ENCODE results near the gene NSUN6. TPM values are rescaled to one million over a fixed set of nuclear protein-coding genes. Genes with fewer than 3 reads are reported as not detected.

NSUN6 gene
- total RNA-seq, 1 experiment from 2014 or later: 15.1 TPM

- DNase-seq (ENCODE audit: low spot score) (no peak), ATAC-seq (peak; percentile 7)
- ChIA-PET CTCF (no interaction called here), POLR2A (interaction anchor here (0.5 to 1.0 kb wide), 12 partner anchors 9 to 1657 kb away, joined by 3 to 6 read pairs (median 3); no protein-coding TSS in a partner anchor)
- peak overlapping the region; percentile 92 for H3K27ac Mint-ChIP-seq
- H3K36me3 Mint-ChIP-seq: 0 out of 2 replicates have a peak, but pooled peaks cover 4% of the 10 kb centered on the region
- peak overlapping the region; percentile 99 for H3K4me3 Mint-ChIP-seq
- H3K9me3 Mint-ChIP-seq: no peaks in the 10 kb centered on the region
- no peaks in the 10 kb centered on the region for H3K27me3 Mint-ChIP-seq (ENCODE audit: low read depth)
- peaks cover 27% of the 10 kb centered on the region for H3K4me1 Mint-ChIP-seq
- TF ChIP-seq SP1 (CRISPR knock-in tag; conservative IDR thresholded peaks at IDR 0.05): no peak
- TF ChIP-seq NR3C1 (CRISPR knock-in tag; conservative IDR thresholded peaks at IDR 0.05; ENCODE audit: low read depth): no peak
- TF ChIP-seq, protein P1, sequence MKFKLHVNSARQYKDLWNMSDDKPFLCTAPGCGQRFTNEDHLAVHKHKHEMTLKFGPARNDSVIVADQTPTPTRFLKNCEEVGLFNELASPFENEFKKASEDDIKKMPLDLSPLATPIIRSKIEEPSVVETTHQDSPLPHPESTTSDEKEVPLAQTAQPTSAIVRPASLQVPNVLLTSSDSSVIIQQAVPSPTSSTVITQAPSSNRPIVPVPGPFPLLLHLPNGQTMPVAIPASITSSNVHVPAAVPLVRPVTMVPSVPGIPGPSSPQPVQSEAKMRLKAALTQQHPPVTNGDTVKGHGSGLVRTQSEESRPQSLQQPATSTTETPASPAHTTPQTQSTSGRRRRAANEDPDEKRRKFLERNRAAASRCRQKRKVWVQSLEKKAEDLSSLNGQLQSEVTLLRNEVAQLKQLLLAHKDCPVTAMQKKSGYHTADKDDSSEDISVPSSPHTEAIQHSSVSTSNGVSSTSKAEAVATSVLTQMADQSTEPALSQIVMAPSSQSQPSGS (CRISPR knock-in tag; IDR thresholded peaks at IDR 0.05; ENCODE audit: borderline replicate concordance, low read depth): no peak
- TF ChIP-seq, protein P2, sequence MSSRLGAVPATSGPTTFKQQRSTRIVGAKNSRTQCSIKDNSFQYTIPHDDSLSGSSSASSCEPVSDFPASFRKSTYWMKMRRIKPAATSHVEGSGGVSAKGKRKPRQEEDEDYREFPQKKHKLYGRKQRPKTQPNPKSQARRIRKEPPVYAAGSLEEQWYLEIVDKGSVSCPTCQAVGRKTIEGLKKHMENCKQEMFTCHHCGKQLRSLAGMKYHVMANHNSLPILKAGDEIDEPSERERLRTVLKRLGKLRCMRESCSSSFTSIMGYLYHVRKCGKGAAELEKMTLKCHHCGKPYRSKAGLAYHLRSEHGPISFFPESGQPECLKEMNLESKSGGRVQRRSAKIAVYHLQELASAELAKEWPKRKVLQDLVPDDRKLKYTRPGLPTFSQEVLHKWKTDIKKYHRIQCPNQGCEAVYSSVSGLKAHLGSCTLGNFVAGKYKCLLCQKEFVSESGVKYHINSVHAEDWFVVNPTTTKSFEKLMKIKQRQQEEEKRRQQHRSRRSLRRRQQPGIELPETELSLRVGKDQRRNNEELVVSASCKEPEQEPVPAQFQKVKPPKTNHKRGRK (CRISPR knock-in tag; IDR thresholded peaks at IDR 0.05; ENCODE audit: borderline replicate concordance): no peak
- TF ChIP-seq, protein P3, sequence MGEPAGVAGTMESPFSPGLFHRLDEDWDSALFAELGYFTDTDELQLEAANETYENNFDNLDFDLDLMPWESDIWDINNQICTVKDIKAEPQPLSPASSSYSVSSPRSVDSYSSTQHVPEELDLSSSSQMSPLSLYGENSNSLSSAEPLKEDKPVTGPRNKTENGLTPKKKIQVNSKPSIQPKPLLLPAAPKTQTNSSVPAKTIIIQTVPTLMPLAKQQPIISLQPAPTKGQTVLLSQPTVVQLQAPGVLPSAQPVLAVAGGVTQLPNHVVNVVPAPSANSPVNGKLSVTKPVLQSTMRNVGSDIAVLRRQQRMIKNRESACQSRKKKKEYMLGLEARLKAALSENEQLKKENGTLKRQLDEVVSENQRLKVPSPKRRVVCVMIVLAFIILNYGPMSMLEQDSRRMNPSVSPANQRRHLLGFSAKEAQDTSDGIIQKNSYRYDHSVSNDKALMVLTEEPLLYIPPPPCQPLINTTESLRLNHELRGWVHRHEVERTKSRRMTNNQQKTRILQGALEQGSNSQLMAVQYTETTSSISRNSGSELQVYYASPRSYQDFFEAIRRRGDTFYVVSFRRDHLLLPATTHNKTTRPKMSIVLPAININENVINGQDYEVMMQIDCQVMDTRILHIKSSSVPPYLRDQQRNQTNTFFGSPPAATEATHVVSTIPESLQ (CRISPR knock-in tag; IDR thresholded peaks at IDR 0.05): no peak
- TF ChIP-seq PRDM15 (CRISPR knock-in tag; IDR thresholded peaks at IDR 0.05): no peak
- TF ChIP-seq ZSCAN18 (CRISPR knock-in tag; IDR thresholded peaks at IDR 0.05): no peak
- TF ChIP-seq SMAD3 (CRISPR knock-in tag; IDR thresholded peaks at IDR 0.05; ENCODE audit: borderline replicate concordance): no peak
- TF ChIP-seq, protein P4, sequence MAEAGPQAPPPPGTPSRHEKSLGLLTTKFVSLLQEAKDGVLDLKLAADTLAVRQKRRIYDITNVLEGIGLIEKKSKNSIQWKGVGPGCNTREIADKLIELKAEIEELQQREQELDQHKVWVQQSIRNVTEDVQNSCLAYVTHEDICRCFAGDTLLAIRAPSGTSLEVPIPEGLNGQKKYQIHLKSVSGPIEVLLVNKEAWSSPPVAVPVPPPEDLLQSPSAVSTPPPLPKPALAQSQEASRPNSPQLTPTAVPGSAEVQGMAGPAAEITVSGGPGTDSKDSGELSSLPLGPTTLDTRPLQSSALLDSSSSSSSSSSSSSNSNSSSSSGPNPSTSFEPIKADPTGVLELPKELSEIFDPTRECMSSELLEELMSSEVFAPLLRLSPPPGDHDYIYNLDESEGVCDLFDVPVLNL (CRISPR knock-in tag; IDR thresholded peaks at IDR 0.05; ENCODE audit: borderline replicate concordance, low read depth): no peak
- TF ChIP-seq, protein P5, sequence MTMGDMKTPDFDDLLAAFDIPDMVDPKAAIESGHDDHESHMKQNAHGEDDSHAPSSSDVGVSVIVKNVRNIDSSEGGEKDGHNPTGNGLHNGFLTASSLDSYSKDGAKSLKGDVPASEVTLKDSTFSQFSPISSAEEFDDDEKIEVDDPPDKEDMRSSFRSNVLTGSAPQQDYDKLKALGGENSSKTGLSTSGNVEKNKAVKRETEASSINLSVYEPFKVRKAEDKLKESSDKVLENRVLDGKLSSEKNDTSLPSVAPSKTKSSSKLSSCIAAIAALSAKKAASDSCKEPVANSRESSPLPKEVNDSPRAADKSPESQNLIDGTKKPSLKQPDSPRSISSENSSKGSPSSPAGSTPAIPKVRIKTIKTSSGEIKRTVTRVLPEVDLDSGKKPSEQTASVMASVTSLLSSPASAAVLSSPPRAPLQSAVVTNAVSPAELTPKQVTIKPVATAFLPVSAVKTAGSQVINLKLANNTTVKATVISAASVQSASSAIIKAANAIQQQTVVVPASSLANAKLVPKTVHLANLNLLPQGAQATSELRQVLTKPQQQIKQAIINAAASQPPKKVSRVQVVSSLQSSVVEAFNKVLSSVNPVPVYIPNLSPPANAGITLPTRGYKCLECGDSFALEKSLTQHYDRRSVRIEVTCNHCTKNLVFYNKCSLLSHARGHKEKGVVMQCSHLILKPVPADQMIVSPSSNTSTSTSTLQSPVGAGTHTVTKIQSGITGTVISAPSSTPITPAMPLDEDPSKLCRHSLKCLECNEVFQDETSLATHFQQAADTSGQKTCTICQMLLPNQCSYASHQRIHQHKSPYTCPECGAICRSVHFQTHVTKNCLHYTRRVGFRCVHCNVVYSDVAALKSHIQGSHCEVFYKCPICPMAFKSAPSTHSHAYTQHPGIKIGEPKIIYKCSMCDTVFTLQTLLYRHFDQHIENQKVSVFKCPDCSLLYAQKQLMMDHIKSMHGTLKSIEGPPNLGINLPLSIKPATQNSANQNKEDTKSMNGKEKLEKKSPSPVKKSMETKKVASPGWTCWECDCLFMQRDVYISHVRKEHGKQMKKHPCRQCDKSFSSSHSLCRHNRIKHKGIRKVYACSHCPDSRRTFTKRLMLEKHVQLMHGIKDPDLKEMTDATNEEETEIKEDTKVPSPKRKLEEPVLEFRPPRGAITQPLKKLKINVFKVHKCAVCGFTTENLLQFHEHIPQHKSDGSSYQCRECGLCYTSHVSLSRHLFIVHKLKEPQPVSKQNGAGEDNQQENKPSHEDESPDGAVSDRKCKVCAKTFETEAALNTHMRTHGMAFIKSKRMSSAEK (CRISPR knock-in tag; IDR thresholded peaks at IDR 0.05; ENCODE audit: borderline replicate concordance): no peak
- TF ChIP-seq ZNF219 (CRISPR knock-in tag; IDR thresholded peaks at IDR 0.05; ENCODE audit: borderline replicate concordance): no peak
These were observed 7.1 kb upstream of the NSUN6 start for GRCh38 chr10:18658271-18659124.

Measured in WTC11 (cell line).